NAMALWA (cell line): Measurements from ENCODE around the gene KCNG3.

ENCODE experiments used
- DNase-seq: peaks from one replicate; pipeline ENCODE4 v3.0.0-alpha.2; 2015; ENCODE audit warnings: low spot score

KCNG3 gene, protein sequence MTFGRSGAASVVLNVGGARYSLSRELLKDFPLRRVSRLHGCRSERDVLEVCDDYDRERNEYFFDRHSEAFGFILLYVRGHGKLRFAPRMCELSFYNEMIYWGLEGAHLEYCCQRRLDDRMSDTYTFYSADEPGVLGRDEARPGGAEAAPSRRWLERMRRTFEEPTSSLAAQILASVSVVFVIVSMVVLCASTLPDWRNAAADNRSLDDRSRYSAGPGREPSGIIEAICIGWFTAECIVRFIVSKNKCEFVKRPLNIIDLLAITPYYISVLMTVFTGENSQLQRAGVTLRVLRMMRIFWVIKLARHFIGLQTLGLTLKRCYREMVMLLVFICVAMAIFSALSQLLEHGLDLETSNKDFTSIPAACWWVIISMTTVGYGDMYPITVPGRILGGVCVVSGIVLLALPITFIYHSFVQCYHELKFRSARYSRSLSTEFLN

GRCh38 chr2:42493468-42494354 is at the start of gene KCNG3:
KCNG3 (minus strand) TSS chr2:42493982; CDS start chr2:42493501, 481 bp downstream.
- peak; percentile 41 for DNase-seq

DNA sequence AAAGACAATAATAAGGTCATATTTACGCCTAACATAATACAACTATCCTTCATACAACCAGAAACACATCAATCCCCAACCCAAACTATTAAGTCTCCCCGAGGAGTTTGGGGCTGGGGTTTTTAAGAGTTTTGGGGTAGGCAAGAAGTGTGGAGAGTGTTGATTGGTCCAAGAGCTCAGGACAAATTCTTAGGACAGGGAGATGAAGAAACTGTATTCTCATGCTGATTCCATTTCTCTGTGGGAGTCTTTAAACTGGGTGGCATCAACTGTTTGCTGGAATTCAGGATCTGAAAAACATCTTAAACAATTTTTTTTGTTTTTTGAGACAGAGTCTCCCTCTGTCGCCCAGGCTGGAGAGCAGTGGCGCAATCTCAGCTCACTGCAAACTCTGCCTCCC is 49.1 kb upstream of the KCNG3 start:
- DNase-seq, result no peak

DNA sequence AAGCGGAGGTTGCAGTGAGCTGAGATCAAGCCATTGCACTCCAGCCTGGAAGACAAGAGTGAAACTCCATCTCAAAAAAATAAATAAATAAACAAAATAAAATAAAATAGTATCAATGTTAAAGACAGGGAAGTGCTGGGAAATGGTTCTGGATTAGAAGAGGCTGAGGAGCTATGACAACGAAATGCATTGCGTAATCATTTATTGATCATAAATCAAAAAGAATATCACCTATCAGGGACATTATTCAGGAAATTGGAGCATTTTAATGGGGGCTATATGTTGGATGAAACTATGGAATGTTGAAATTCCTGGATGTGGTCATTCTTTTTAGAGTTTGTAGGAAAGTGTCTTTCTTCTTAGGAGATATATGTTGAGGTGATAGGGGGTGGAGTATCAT is 43.7 kb upstream of the KCNG3 start:
- DNase-seq, result no peak

GRCh38 chr2:42532397-42532796 is 38.6 kb upstream of the KCNG3 start:
- DNase-seq, result no peak

DNA sequence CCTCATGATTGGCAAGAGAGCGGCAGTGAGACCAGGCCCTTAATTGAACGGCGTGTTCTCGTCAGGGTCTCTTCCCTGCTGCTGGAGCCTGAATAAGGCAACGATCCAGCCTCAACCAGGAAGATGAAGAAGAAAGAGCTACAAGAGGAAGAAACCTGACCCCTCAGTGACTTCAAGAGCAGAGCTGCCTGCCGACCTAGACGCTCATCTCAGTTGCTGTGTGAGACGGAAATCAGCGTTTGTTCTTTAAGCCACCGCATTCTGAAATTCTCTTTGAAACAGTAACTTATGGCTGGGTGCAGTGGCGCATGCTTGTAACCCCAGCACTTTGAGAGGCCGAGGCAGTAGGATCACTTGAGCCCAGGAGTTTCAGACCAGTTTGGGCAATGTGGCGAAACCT is 29.6 kb upstream of the KCNG3 start:
- no peak for DNase-seq

- no peak for DNase-seq
Observed at GRCh38 chr2:42522035-42522434, 28.3 kb upstream of the KCNG3 start.

DNA sequence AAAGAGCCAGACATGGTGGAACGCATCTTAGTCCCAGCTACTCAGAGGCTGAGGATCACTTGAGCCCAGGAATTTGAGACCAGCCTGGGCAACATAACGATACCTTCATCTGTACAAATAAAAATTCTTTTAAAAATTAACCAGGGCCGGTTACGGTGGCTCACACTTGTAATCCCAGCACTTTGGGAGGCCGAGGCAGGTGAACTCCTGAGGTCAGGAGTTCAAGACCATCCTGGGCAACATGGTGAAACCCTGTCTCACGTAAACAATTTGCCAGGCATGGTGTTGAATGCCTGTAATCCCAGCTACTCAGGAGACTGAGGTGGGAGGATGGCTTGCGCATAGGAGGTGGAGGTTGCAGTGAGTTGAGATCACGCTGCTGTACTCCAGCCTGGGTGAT is 25.8 kb upstream of the KCNG3 start:
- DNase-seq, result no peak

- DNase-seq, result no peak
Observed at GRCh38 chr2:42516418-42516901, 22.7 kb upstream of the KCNG3 start.

- DNase-seq, result peak; percentile 43
Observed at GRCh38 chr2:42513252-42513918, 19.6 kb upstream of the KCNG3 start.

DNA sequence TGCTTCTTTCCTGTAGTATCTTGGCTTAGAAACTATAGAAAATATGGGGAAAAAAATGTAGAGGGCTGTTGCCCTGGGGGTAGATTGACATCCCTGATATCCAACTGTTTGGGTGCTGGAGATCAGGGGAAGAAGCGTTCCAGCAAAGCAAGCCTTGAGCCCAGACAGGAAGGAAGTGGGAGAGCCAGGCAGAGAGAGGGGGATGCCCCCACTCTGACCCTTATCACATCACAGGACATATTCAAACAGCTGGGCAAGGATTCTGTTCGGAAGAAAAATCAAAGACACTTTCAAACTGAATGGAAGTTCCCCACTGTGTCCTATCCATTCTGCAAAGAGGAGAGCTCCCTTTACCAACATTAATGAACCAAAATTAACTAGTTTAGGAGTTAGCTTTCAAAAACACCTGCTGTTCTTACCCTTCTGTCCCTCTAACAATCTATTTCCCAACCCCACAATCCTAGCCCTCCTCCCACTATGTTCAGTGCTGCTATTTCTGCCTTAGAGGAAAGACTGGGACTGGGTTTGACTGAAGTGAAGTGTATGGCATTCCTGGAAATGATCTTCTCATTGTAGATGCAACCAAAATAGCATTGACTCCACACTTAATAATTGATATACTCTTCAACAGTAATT is 16.9 kb upstream of the KCNG3 start:
- no peak for DNase-seq

DNA sequence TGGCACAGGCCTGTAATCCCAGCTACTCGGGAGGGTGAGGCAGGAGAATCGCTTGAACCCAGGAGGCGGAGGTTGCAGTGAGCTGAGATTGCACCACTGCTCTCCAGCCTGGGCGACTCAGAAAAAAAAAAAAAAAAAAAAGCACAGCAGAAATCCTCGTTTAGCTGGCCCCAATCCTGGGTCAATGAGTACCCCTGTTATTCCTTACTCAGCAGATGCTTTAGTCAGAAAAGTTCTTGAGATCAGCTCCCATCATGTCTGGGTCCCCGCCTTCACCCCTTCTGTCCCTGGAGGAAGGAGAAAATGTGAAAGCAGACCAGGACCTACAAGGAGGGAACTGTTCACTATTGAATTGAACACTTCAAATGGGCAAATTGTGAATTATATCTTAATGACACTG is 16.4 kb upstream of the KCNG3 start:
- no peak for DNase-seq

DNA sequence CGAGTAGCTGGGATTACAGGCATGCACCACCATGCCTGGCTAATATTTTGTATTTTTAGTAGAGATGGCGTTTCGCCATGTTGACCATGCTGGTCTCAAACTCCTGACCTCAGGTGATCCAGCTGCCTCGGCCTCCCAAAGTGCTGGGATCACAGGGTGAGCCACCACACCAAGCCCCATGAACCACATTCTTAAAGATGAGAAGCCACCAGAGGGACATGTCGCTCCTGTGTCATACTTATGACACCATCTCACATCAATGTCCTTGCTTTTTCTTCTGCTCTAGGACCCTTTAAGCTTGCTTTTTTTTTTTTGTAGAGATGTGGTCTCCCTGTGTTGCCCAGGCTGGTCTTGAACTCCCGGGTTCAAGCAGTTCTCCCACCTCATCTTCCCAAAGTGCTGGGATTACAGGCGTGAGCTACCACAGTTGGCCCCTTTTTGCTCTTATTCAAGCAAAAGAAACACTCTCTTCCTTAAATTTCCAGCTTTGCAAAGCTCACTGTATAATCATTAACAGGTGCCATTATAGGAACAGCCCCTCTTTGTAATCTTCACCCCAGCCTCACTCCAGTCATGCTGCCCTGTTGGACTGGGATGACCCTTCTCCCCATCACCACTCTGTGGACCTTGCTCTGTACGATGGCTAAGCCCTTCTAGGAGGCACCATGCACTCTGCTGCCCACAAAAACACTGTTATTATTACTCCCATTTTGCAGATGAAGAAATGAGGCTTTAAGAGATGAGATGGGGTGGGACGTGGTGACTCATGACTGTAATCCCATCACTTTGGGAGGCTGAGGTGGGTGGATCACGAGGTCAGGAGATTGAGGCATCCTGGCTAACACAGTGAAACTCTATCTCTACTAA is 10.8 kb upstream of the KCNG3 start:
- no peak for DNase-seq

DNA sequence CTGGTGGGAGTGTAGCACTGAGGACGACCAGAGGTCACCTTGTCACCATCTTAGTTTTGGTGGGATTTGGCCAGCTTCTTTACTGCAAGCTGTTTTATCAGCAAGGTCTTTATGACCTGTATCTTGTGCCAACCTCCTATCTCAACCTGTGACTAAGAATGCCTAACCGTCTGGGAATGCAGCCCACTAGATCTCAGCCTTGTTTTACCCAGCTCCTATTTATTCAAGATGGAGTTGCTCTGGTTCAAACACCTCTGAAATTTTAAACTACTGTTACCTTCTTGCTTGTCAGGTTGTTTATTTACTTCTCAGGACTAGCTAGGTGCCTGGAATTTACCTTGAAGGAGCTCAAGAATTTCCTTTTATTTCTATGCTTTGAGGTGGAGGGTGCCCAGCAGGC is 9.5 kb upstream of the KCNG3 start:
- DNase-seq, result no peak

DNA sequence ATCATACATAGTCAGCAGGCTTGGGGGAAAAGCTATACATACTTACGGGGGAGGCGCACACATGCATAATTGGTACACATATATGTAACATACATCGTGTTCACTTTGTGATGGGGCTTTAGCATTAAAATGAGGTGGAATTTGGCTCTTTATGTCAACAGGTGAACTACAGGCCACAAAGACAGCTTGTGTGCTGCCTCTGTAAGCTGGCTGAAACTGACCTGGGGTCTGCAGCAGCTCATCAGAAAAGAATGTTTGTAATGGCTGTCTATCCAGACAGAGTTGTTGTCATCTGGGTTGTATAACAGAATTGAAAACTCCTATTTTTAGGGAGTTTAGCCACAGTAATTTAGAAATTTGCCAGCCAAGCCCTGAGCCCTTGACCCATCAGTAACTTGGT is 4.7 kb upstream of the KCNG3 start:
- no peak for DNase-seq

DNA sequence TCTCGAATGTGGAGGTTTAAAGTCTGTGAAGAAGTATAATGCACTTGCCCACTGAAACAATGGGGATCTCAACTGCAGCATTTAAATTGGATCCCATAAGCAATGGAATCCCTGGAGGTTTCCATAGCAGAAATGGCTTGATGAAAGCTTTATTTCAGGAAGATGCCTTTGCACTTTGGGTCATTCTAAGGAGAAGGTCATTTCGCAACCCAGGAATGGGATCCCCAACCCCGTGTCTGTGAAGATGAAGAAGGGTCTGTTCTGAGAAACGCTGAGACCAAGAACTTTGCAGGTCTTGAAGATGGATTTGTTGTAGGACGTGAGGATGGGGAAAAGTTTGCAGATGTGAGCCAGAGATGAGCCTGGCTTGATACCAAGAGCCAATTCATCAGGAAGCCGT is 1.8 kb upstream of the KCNG3 start:
- no peak for DNase-seq

DNA sequence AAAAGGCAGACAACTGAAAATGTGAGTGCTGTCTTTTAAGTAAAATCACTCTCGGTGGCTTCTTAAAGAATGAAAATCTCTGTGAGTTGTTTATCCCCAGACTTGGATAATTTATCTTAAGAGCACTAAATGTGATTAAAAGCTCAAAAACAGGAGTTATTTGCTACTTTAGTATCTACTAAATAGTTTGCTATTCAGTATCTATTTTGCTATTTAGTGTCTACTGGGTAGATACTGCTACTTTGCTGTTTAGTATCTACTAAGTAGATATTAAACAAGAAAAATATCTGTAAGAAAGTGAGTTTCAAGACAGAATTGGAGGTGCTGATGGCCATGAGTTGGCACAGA is 1.4 kb upstream of the KCNG3 start:
- DNase-seq, result no peak

- DNase-seq, result peak; percentile 90
Observed at GRCh38 chr2:42494355-42495233, 812 bp upstream of the KCNG3 start.

DNA sequence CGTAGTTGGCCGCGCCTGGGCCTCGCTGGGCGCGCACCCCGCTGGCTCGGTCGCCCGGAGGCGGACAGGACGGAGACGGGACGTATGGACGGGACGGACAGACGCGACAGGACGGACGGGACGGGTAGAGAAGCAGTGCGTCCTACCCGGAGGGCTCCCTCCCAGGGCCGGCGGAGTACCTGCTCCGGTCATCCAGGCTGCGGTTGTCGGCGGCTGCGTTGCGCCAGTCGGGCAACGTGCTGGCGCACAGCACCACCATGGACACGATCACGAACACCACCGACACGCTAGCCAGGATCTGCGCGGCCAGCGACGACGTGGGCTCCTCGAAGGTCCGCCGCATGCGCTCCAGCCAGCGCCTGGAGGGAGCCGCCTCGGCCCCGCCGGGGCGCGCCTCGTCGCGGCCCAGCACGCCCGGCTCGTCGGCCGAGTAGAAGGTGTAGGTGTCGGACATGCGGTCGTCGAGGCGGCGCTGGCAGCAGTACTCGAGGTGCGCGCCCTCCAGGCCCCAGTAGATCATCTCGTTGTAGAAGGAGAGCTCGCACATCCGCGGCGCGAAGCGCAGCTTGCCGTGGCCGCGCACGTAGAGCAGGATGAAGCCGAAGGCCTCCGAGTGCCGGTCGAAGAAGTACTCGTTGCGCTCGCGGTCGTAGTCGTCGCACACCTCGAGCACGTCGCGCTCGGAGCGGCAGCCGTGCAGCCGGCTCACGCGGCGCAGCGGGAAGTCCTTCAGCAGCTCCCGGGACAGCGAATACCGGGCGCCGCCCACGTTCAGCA is 903 bp downstream of the KCNG3 start:
- DNase-seq, result no peak

- DNase-seq, result no peak
Observed at GRCh38 chr2:42488297-42488696, 5.5 kb downstream of the KCNG3 start.
